Upper lobe of left lung (tissue), 4 donors: ENCODE results near the gene ARG2.

ENCODE experiments used
- EP300 ChIP-seq, 4 donors: sonication (generic); formaldehyde crosslinking; IDR thresholded peaks; one replicate each; pipeline ENCODE4 v1.5.1; 2017; ENCODE audit warnings: antibody characterized with exemption in 4 of 4, control low read depth in 2 of 4
- POLR2A ChIP-seq, 4 donors: fragments of 450-650 bp; IDR thresholded peaks; one replicate each; pipeline ENCODE4 v1.5.1; 2016 to 2017; ENCODE audit warnings: antibody characterized with exemption in 4 of 4, mild to moderate bottlenecking in 2 of 4
- POLR2AphosphoS5 ChIP-seq, 2 donors: sonication (generic); formaldehyde crosslinking; IDR thresholded peaks; one replicate each; pipeline ENCODE4 v1.5.1; 2017; ENCODE audit warnings: antibody characterized with exemption in 2 of 2
- TF ChIP-seq, protein P1 (sequence below), 6 experiments: fragments of 450-650 bp in 4 of 6; fragments of 200-600 bp in 2 of 6; sonication (generic) in 2 of 6; IDR thresholded peaks; one replicate each; pipeline ENCODE4 v1.5.1; 2016 to 2019; ENCODE audit warnings: antibody characterized with exemption in 6 of 6

DNA sequence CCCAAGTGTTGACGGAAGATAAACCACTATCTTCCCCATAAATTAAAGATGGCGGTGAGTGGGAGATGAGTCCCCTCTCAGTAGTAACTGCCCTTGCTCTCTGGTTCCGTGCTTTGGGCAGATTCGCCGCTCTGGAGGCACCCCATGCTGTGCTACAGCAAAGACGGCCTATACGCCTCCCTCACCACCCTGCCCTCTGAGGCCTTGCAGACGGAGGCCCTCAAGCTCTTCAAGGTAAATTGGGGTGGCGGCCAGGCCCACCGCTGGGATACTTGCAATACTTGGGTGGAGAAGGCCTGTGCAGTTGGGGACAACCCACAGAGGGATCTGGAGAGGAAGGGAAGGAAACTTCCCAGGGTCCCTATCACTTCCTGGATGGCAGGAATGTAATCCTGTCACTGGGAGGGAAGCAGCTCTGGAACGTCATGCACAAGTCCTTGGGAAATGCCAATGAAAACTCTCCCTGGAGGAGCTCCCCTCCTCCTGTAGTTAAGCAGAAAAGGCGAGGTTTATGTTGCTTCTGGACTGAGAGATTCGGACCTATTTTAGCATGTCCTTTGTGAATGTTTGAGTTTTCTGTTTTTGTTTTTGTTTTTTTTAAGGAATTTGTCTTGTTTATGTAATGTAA is 42.4 kb upstream of the ARG2 start:
- TF ChIP-seq POLR2A (IDR thresholded peaks at IDR 0.05) (no peak), EP300 (IDR thresholded peaks at IDR 0.05) (no peak), POLR2AphosphoS5 (IDR thresholded peaks at IDR 0.05) (no peak)
- TF ChIP-seq, protein P1, sequence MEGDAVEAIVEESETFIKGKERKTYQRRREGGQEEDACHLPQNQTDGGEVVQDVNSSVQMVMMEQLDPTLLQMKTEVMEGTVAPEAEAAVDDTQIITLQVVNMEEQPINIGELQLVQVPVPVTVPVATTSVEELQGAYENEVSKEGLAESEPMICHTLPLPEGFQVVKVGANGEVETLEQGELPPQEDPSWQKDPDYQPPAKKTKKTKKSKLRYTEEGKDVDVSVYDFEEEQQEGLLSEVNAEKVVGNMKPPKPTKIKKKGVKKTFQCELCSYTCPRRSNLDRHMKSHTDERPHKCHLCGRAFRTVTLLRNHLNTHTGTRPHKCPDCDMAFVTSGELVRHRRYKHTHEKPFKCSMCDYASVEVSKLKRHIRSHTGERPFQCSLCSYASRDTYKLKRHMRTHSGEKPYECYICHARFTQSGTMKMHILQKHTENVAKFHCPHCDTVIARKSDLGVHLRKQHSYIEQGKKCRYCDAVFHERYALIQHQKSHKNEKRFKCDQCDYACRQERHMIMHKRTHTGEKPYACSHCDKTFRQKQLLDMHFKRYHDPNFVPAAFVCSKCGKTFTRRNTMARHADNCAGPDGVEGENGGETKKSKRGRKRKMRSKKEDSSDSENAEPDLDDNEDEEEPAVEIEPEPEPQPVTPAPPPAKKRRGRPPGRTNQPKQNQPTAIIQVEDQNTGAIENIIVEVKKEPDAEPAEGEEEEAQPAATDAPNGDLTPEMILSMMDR (IDR thresholded peaks at IDR 0.05) = no peak
